Hepatocyte (in vitro differentiated cells): ENCODE data around the gene ZSWIM7. TPM values are rescaled to one million over a fixed set of nuclear protein-coding genes. Genes with fewer than 3 reads are reported as not detected.
"Not testable (repeated sequence)": the region's sequence is repeated elsewhere in the genome, so short reads cannot be mapped to it uniquely, and the experiment has no call there.

Source experiments
- DNase-seq: peaks from one replicate; pipeline ENCODE4 v3.0.0-alpha.2; 2016; ENCODE audit warnings: low spot score
- H2AFZ ChIP-seq: fragments of 200-600 bp; sonication (generic); 2 replicates; pipeline ENCODE4 v1.6.0; 2016; ENCODE audit warnings: antibody characterized with exemption, mild to moderate bottlenecking
- H3K27ac ChIP-seq: fragments of 200-600 bp; sonication (generic); 2 replicates; pipeline ENCODE4 v1.5.1; 2016; ENCODE audit warnings: mild to moderate bottlenecking
- H3K27me3 ChIP-seq: fragments of 200-600 bp; sonication (generic); 2 replicates; pipeline ENCODE4 v1.6.1; 2016
- H3K36me3 ChIP-seq: fragments of 200-600 bp; sonication (generic); replicated peaks from 2 replicates; pipeline ENCODE4 v1.5.1; 2016; ENCODE audit warnings: low read depth; ENCODE audit not compliant: insufficient read depth
- H3K4me1 ChIP-seq: fragments of 200-600 bp; sonication (generic); 2 replicates; pipeline ENCODE4 v1.5.1; 2016; ENCODE audit warnings: mild to moderate bottlenecking, moderate library complexity; ENCODE audit not compliant: insufficient read depth
- H3K4me2 ChIP-seq: fragments of 200-600 bp; sonication (generic); 2 replicates; pipeline ENCODE4 v1.6.0; 2016
- H3K4me3 ChIP-seq: fragments of 200-600 bp; sonication (generic); 2 replicates; pipeline ENCODE4 v1.5.1; 2016; ENCODE audit warnings: mild to moderate bottlenecking
- H3K79me2 ChIP-seq: fragments of 200-600 bp; sonication (generic); 2 replicates; pipeline ENCODE4 v1.6.0; 2017; ENCODE audit warnings: mild to moderate bottlenecking
- H3K9me2 ChIP-seq: fragments of 200-600 bp; sonication (generic); replicated peaks from 2 replicates; pipeline ENCODE4 v1.6.0; 2017; ENCODE audit warnings: mild to moderate bottlenecking; ENCODE audit not compliant: insufficient read depth
- H3K9me3 ChIP-seq: fragments of 200-600 bp; sonication (generic); 2 replicates; pipeline ENCODE4 v1.5.1; 2016; ENCODE audit warnings: low read depth, mild to moderate bottlenecking
- H4K20me1 ChIP-seq: fragments of 200-600 bp; sonication (generic); 2 replicates; pipeline ENCODE4 v1.6.0; 2016; ENCODE audit warnings: mild to moderate bottlenecking; ENCODE audit not compliant: insufficient read depth, poor library complexity, severe bottlenecking
- CTCF ChIP-seq: fragments of 200-600 bp; sonication (generic); IDR thresholded peaks from 2 replicates; pipeline ENCODE4 v1.5.1; 2016; ENCODE audit warnings: antibody characterized with exemption, mild to moderate bottlenecking; ENCODE audit not compliant: poor library complexity
- EZH2 ChIP-seq: fragments of 200-600 bp; sonication (generic); IDR thresholded peaks from 2 replicates; pipeline ENCODE4 v1.6.1; 2016; ENCODE audit warnings: antibody characterized with exemption, mild to moderate bottlenecking, borderline replicate concordance
- EZH2phosphoT487 ChIP-seq: fragments of 200-600 bp; sonication (generic); IDR thresholded peaks from one replicate; pipeline ENCODE4 v1.6.1; 2018; ENCODE audit warnings: antibody characterized with exemption, mild to moderate bottlenecking, low read depth, moderate library complexity; ENCODE audit not compliant: unreplicated experiment, severe bottlenecking
- WGBS: methylation state at CpG from one replicate; pipeline ENCODE4 v1.1.6; 2016; ENCODE audit warnings: low lambda C conversion rate; ENCODE audit errors: missing lambda C conversion rate; 5-methylcytosine and 5-hydroxymethylcytosine counted together
- polyA plus RNA-seq: library from polyadenylated mRNA; unstranded; fragments of >200 nt; fragmentation: Nextera tagmentation; extraction: Ambion mirVana; gene quantifications from 2 replicates; pipeline ENCODE4 v1.2.1, GENCODE V29; 2016
- total RNA-seq: library from RNA; depleted of rRNA; stranded (reverse); fragments of >200 nt; gene quantifications from 2 replicates; pipeline ENCODE4 v1.2.3, GENCODE V29; 2014

Gene ZSWIM7
- total and polyA plus RNA-seq, 2 experiments from 2014 or later: 27.0 to 46.8 TPM

- H3K79me2 ChIP-seq: peaks cover 33% of the 10 kb centered on the region
- H3K9me2 ChIP-seq: no peaks in the 10 kb centered on the region
- no peaks in the 10 kb centered on the region for H3K9me3 ChIP-seq
- H3K4me1 ChIP-seq: no peaks in the 10 kb centered on the region
- H3K4me3 ChIP-seq: no peak overlapping the region
- no peaks in the 10 kb centered on the region for H3K27me3 ChIP-seq
- no peak overlapping the region for H3K4me2 ChIP-seq
- H4K20me1 ChIP-seq: peaks cover 10% of the 10 kb centered on the region
- no peaks in the 10 kb centered on the region for H3K36me3 ChIP-seq
- TF ChIP-seq EZH2phosphoT487 (no peak), EZH2 (no peak), CTCF (no peak)
- 81% methylated on average over 6 of the region's 6 CpGs for WGBS
- no peak overlapping the region for H2AFZ ChIP-seq
- DNase-seq: no peak
- H3K27ac ChIP-seq: no peak overlapping the region
Observed at GRCh38 chr17:15996322-15996721, 3.2 kb downstream of the ZSWIM7 start.

- H3K27me3 ChIP-seq: no peaks in the 10 kb centered on the region
- 93% methylated on average over 5 of the region's 5 CpGs for WGBS
- no peaks in the 10 kb centered on the region for H3K36me3 ChIP-seq
- no peak overlapping the region for H3K27ac ChIP-seq
- H4K20me1 ChIP-seq: no peaks in the 10 kb centered on the region
- H3K4me3 ChIP-seq: no peak overlapping the region
- H3K4me1 ChIP-seq: no peaks in the 10 kb centered on the region
- no peaks in the 10 kb centered on the region for H3K9me3 ChIP-seq
- H3K9me2 ChIP-seq: no peaks in the 10 kb centered on the region
- TF ChIP-seq CTCF: no peak
- no peak for TF ChIP-seq EZH2phosphoT487
- no peak for TF ChIP-seq EZH2
- no peaks in the 10 kb centered on the region for H3K79me2 ChIP-seq
- H2AFZ ChIP-seq: no peak overlapping the region
- H3K4me2 ChIP-seq: no peak overlapping the region
- DNase-seq: no peak
Observed at GRCh38 chr17:15981646-15982580, 17.6 kb downstream of the ZSWIM7 start.

GRCh38 chr17:15981208-15981607 is 18.3 kb downstream of the ZSWIM7 start:
- Histone ChIP-seq H3K4me3 (no peak overlapping the region), H3K36me3 (no peaks in the 10 kb centered on the region), H3K27ac (no peak overlapping the region), H2AFZ (no peak overlapping the region), H3K4me2 (no peak overlapping the region), H3K4me1 (no peaks in the 10 kb centered on the region), H3K9me2 (no peaks in the 10 kb centered on the region), H4K20me1 (no peaks in the 10 kb centered on the region), H3K27me3 (no peaks in the 10 kb centered on the region), H3K79me2 (no peaks in the 10 kb centered on the region), H3K9me3 (no peaks in the 10 kb centered on the region)
- TF ChIP-seq EZH2 (no peak), EZH2phosphoT487 (no peak), CTCF (no peak)
- 48% methylated on average over 2 of the region's 2 CpGs for WGBS
- DNase-seq: no peak

- not testable (repeated sequence) for H3K4me1 ChIP-seq, DNase-seq, H3K4me3 ChIP-seq, H3K27me3 ChIP-seq, H3K9me2 ChIP-seq, H2AFZ ChIP-seq, H3K36me3 ChIP-seq, H3K79me2 ChIP-seq, H3K4me2 ChIP-seq, H3K27ac ChIP-seq, H3K9me3 ChIP-seq, H4K20me1 ChIP-seq
- 73% methylated on average over 4 of the region's 4 CpGs for WGBS
Observed at GRCh38 chr17:15979013-15979412, 20.5 kb downstream of the ZSWIM7 start.
